Endometrium (tissue), 2 donors: ENCODE measurements around the gene ACADL.
"Not testable (repeated sequence)": the region's sequence is repeated elsewhere in the genome, so short reads cannot be mapped to it uniquely, and the experiment has no call there.

Experiments used
- FAIRE-seq: peaks from 2 replicates; lab custom pipeline; 2012; peaks lifted over from hg19 to GRCh38; lab: Jason Lieb, UNC
- donor health status: control.
- donor health status: control.

Gene ACADL

GRCh38 chr2:210199854-210200253, 25.4 kb downstream of the ACADL start:
- FAIRE-seq: no peak

- FAIRE-seq: peak; percentile 96
Measured at GRCh38 chr2:210199186-210199765, 26.0 kb downstream of the ACADL start.

DNA sequence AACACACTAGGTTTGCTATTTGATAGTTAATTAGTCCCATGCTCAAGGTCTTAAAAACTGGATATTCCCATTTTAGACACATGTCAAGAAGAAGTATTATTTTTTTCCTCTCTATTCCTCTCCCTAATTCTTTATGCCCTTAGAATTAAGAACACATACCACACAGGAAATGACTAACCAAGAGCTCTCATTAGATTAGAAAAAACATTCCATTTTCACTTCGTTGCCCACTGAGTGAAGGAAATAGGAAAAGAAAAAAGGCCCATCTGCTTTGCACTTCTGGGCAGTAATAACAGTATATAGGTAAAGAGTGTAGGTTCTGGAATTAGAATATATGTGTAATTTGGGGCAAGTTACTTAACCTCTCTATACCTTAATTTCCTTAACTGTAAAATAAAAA, 26.9 kb downstream of the ACADL start:
- FAIRE-seq: no peak

DNA sequence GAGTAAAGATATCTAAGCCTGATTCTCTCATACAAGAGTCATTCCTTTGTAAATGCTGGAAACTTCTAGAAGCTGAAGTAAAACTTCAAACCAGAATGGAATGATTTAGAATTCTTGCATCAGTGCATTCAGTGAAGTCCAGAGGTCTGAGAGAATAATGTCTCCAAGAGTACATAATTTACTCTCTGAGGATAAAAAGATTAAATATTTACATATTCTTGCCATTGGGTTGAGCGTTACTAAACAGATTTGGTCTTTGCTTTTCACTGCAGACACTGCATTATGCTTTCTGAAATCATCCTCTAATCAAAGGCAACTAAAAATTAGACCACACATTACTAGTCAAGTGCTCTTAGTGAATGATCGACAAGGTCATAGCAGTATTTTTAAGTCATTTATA, 27.5 kb downstream of the ACADL start:
- no peak for FAIRE-seq

DNA sequence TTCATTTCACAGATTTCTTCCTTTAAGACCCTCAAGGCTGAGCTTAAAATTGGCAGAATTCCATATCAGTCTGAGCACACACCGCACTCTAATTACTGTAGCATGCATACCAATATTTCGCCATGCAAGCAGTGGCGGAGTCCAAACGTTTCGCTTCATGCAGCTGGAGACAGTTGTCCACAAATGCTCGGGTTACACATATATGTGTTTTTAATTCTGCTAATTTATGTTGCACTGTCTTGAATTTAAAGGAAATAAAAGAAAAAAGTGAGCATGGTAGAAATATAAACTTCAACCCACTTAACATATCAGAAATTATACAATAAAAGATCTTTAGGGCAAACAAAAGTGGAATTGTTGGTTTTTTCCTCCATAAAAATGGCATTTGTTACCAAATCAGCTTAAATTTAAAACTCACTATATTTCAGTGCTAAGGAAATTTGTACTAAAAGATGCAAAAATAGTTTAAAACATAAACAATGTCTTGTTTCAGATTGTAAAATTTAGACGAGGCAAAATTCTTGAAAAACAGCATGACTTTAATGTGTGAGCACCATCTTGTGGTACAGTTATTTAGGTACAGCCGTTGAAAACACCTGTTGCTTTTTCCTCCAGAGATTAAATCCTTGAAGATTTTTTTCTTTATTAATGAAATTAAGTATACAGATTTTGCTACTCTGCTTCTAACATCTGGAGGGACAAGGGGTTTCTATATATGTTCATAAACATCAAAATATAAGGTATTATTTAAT, 30.0 kb downstream of the ACADL start:
- peak; percentile 96 for FAIRE-seq

GRCh38 chr2:210190345-210190744, 34.9 kb downstream of the ACADL start:
- no peak for FAIRE-seq

GRCh38 chr2:210189452-210190138, 35.7 kb downstream of the ACADL start:
- FAIRE-seq: no peak

- FAIRE-seq: no peak
Measured at GRCh38 chr2:210188755-210189154, 36.5 kb downstream of the ACADL start.

DNA sequence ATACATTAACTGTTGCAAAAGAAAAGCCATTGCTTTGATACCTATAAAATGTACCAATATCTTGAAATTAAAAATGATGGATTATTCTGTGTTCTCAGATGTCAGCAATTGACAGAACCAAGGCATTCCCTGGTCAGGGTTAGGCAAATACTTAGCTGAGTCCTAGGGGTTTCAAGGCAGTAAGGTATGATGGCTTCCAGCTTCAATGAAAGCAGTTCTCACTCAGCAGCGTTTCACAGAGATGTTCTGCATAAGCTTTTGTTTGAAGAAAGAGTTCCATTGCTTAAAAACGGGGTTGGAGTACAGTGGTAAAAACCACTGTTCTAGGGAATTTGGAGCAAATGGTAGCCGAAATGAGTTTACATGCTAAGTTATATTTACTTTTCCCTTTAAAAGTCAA, 37.1 kb downstream of the ACADL start:
- FAIRE-seq: no peak

DNA sequence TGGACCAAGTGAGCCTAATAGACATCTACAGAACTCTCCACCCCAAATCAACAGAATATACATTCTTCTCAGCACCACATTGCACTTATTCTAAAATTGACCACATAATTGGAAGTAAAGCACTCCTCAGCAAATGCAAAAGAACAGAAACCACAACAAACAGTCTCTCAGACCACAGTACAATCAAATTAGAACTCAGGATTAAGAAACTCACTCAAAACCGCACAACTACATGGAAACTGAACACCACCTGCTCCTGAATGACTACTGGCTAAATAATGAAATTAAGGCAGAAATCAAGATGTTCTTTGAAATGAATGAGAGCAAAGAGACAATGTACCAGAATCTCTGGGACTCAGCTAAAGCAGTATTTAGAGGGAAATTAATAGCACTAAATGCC, 41.3 kb downstream of the ACADL start:
- FAIRE-seq: not testable (repeated sequence)

DNA sequence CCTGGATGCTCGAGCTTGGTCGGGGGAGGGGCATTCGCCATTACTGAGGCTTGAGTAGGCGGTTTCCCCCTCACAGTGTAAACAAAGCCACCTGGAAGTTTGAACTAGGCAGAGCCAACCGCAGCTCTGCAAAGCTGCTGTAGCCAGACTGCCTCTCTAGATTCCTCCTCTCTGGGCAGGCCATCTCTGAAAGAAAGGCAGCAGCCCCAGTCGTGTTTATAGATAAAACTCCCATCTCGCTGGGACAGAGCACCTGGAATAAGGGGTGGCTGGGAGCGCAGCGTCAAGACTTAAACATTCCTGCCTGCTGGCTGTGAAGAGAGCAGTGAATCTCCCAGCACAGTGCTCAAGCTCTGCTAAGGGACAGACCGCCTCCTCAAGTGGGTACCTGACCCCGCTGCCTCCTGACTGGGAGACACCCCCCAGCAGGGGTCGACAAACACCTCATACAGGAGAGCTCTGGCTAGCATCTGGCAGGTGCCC, 43.6 kb downstream of the ACADL start:
- FAIRE-seq: not testable (repeated sequence)

DNA sequence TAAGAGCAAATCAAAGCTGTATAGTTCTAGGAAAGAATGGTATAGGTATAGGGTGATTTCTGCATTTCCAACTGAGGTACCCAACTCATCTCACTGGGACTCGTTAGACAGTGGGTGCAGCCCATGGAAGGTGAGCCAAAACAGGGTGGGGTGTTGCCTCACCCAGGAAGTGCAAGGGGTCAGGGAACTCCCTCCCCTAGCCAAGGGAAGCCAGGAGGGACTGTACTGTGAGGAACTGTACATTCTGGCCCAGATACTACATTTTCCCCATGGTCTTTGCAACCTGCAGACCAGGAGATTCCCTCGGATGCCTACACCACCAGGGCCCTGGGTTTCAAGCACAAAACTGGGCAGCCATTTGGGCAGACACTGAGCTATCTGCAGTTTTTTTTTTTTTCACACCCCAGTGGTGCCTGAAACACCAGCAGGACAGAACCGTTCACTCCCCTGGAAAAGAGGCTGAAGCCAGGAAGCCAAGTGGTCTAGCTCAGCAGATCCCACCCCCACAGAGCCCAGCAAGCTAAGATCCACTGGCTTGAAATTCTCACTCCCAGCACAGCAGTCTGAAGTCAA, 44.1 kb downstream of the ACADL start:
- FAIRE-seq: not testable (repeated sequence)

DNA sequence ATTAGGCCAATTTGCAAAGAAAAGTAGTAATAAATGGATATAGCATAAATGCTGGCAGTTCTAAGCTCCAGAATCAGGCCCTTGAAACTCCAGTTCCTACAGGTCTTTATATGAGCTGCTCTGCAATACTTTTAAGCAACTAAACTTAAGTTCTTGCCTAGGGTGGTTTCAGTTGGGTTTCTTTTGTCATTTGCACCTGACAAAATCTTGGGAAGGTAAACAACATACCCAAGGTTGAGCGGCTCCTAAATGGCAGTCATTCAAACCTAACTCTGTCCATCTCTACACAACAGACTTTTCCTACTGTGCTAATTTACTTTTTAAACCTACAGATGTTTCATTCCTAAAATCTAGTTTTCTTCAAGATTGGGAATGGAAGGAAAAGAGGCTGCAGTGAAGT, 44.8 kb downstream of the ACADL start:
- FAIRE-seq: no peak

DNA sequence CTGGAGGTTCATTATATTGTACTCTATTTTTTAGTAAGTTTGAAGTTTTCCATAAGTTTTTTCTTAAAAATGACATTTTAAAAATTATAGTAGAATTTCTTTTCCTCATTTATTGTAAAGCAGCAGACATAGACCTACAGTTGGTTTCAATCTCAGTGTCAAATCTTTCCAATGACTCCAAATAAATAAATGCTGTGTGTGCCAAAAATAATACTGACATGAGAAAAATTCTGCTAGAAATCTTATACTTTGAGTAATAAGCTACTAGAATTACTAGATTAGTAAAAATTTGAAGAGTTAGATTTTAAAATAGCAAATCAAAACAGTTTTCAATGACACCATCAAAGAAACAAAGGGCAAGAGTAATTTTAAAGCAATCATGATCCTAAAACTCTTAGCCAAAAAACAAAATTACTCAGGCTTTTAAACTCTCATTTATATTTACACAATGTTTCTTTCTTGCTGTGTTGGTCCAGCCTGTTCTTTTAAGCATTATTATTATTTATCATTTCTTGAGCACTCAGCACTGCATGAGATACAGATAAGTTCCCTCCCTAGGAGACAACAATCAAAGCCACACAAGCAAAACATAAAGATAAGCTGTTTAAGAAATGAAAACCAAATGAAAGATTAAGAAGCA, 45.8 kb downstream of the ACADL start:
- FAIRE-seq: peak; percentile 99

- no peak for FAIRE-seq
Measured at GRCh38 chr2:210177769-210178168, 47.5 kb downstream of the ACADL start.

GRCh38 chr2:210177115-210177514, 48.1 kb downstream of the ACADL start:
- not testable (repeated sequence) for FAIRE-seq

DNA sequence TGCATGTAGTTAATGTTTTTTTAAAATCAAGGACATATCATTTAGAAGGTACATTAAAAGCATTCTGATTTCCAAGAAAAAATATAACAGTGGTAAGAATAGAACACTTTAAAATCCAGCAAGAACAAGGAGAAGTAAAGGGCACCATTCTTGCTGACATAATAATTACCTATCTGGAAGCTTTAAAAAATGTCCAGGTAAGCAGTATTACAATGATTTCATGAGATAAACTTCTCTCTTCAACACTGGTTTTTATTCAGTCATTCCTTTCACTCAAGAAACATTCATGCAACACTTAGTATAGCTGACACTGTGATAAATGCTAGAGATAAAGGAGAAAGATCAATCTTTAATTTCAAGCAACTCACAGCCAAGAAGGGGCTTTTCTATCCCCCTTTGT, 51.2 kb downstream of the ACADL start:
- FAIRE-seq: no peak

GRCh38 chr2:210172219-210172575, 53.0 kb downstream of the ACADL start:
- no peak for FAIRE-seq

DNA sequence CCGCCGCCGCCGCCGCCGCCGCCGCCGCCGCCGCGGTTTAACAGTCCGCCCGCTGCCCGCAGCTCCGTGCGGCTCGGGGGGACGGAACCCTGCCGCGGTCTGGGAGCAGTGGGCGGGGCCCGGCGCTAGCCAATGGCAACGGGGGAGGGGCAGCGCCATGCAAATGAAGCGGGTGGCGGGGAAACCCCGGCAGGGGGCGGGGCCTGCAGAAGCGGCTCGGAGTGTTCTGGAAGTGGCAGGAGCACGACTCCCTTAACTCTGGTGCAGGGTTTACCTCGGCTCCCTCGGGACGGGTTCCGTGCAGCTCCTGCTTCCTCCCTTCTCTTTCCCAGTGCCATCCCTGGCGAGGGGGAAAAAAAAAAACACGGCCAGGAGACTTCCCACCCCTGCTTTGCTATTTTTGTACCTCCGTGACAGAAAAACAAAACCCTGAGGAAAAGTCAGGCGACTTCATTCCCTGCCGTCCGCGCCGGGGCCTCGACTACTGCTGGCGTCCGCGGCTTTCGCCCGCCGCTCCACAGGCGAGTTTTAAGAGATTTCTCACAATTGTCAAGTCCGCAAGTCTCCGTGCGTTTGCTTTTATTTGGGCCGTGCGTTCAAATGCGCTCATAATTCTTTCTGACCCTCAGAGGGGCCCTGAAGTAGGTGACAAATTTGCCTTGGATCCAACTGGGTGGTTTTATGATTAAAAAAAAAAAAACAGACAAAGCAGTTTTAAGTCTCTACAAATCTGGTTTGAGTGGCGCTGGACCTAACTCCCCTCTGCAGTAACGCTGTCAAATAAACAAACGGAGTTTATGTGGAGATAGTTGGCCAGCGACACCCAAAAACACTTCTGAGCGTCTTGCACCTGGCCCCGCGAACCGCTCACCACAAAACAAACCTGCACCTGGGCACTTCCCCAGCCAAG, 53.7 kb downstream of the ACADL start, which contains the start of gene KANSL1L:
KANSL1L (minus strand) TSS at position 101 of the 910 bp plus-strand sequence. CDS start 16,827 bp downstream, outside the sequence.
- FAIRE-seq: no peak

- FAIRE-seq: peak; percentile 55
Measured at GRCh38 chr2:210170446-210171303, 54.6 kb downstream of the ACADL start.

- FAIRE-seq: no peak
Measured at GRCh38 chr2:210170196-210170445, 55.1 kb downstream of the ACADL start.
